DMS114 treated with DMSO at 0.1 percent for 48 hours (cell line): ENCODE data around the gene SLC27A6.

Experiments
- DNase-seq: peaks from one replicate; lab custom pipeline; 2025; ENCODE audit not compliant: unreplicated experiment; lab: John Stamatoyannopoulos, UW

The SLC27A6 gene

DNA sequence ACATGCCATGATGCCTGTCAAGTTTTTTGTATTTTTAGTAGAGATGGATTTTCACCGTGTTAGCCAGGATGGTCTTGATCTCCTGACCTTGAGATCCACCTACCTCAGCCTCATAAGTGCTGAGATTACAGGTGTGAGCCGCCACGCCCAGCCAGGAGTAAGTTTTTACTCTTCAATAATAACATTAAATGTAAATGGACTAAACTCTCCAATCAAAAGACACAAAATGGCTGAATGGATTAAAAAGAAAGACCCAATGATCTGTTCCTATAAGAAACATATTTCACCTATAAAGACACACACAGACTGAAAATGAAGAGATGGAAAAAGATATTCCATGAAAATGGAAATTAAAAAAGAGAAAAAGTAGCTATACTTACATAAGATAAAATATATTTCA lies 92.0 kb downstream of the SLC27A6 start:
- DNase-seq: no peak

DNA sequence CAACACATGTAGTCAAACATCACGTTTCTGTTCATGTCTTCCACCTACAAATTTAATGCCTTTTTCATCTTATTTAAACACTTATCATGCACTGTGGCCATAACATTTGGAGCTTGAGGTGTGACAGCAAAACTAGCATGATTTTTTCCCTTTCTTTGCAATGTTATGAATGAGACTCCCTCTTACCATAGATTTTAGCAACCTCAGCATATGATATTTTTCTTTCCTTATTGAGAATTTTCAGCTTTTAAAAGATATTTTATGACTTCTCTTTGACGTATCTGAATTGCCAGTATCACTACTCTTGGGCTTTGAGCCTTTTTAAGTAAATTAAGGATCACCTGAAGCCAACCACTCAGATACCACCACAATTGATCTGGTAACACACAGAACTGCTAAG lies 96.6 kb downstream of the SLC27A6 start:
- DNase-seq: no peak

DNA sequence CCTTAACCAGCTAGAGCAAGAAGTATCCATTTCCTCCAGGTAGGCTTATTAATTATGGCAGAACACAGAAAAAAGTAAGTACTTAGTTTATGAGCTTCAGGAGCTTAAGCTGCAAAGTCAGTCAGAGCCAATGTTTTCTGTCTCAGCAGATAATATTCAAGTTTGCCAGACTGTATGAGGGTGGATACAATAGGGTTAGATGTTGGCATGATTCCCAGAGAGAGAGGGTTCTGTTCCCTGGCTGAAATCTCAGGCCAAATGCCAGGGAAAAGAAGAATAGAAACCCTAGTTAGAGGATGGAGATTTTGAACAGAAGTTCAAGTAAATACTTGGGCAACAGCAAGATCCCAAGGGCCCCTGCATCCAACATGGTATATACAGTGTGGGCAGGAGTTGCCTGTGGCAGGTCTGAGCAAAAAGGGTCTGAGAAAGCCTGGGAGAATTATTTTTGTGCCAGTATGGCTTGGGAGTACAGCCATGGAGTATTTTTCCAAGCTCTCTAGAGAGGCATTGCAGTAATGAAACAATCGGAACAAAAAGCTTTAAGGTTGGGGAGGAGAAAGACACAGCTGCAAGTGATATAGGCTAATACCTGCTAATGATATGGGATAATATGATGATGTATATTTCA lies 98.3 kb downstream of the SLC27A6 start:
- no peak for DNase-seq

DNA sequence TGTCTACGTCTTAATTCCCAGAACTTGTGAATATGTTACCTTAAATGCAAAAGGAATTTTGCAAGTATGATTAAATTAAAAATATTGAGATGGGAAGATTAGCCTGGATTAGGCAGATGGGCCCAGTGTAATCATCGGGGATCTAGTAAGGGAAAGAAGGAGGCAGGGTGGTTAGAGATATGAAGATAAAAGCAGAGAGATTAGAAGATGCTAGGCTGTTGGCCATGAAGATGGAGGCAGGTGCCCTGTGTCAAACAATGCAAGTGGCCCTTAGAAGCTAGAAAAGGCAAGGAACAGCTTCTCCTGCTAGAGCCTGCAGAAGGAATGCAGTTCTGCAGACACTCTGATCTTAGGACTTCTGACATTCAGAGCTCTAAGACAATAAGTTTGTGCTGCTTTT lies 100.4 kb downstream of the SLC27A6 start:
- no peak for DNase-seq

DNA sequence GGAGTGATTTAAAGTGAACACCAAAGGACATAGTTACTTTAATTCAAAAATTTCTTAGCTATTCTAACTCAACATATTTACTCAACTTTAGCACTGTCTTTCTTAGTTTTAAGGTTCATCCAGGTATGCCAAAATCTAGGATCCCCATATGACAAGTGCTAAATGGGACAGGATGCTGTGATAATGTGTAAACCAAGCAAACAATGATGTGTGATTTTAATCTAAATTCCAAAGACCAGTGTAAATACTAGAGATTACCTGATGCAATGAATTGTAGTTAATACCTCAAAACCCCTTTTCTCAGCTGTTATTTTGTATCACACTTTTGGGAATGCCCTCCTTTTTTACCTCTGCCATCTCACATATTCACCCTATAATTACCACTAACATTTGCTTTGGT lies 102.5 kb downstream of the SLC27A6 start:
- no peak for DNase-seq

DNA sequence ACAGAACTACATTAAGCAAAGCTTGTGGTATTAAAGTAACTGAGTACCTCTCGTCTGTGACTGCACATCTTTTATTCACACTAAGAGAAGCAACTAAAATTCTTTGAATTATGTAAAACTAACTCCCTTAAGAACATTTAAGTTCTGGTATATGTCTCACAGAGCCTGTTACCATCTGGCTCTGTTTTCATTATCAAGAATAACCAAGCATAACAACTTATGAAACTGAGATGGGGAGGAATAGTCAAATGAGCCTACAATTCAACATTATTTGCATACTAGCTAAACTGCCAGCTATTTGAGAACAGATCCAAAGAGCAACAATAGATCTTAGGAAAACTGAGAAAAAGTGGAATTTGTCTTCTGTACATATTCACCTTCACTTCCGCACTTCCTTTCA lies 104.0 kb downstream of the SLC27A6 start:
- DNase-seq: no peak

DNA sequence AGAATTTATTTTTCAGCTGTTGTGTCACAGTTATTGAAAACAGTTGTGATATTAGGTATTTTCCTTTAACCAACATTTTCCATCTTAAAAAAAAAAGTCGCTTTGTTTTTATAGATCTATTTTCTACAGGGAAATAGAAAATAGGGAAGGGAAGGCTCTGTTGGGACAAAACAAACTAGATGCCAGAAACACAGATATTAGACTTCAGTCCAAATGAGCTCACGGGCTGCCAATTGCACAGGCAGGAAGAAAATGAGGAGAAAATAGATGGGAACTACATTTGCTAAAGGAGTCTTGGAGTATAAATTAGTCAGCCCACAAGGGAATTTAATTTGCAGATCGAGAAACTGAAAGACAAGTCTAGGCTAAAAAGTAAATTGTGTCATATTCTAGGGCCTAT lies 107.8 kb downstream of the SLC27A6 start:
- DNase-seq: no peak

DNA sequence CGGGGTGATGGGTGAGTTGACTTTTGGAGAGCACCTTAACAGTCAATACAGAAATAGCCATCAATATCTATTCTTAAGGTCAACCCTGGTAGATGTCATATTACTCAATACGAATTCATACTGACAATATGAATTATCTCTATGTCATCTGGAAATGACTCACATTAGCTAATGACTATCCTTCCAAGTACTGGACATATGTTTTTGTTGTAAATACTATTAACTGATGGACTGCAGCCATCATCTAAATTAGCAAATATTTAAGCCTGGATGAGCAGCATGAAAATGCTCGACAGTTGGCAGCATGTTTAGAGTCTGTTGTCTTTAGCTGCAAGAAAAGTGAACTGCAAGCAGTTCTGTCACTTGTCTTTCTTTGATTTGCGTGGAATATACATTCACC lies 109.6 kb downstream of the SLC27A6 start:
- DNase-seq: no peak

DNA sequence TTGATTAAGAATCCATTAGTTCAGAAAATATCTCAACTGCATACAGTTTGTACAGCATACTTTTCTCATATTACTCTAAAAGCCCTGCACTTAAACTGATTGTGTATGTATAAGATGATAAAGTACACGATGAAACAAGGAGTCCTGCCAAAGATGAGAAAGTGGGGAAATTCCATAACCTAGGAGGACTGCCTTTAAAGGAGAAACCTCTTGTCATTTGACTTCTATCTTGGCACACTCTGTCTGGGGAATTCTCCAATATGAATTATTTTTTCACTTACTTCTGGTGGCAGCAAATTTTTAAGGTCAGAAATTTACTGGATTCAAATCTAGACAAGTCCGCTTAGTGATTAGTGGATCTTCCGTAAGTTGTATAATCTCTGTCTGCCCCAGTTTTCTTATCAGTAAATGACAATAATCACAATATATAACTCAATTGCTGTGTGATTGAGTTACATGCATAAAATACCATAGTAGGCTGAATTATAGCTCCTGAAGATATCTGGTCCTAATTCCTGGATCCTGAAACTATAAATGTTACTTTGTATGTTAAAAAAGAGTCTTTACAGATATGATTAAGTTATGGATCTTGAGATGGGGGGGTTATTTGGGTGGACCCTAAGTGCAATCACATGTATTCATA lies 112.3 kb downstream of the SLC27A6 start:
- no peak for DNase-seq

DNA sequence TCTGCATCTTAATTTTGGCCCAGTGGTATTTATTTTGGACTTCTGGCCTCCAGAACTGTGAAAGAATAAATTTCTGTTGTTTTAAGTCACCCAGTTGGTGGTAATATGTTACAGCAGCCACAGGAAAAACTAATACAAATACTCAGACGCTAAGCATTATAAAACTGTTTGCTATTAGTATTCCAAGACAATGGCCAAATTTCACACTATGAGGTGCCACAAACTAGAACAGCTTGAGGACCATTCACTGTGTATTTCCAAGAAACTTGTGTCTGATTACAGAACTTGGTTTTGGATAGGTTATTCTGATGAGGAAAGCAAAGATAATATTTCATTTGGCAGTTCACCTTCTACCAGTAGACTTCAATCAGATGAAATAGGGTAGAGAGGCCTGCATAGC lies 113.0 kb downstream of the SLC27A6 start:
- DNase-seq: no peak

DNA sequence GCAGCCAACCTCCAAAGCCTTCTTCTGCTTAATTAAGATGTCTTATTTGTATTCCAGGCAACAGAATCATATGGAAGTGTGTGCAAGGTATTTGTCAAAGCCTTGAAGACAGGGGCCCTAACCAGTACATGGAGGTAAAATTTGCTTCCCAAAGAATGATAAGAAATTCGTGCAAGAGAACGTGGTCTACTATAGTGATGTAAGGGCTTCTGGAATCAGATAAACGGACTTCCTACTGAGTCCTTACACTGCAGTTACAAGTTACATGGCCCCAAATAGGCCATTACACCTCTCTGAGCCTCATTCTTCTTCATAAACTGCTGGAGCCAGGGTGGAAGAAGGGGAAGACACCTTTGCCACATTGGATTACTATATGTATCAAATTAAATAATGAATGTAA lies 113.4 kb downstream of the SLC27A6 start:
- DNase-seq: no peak

DNA sequence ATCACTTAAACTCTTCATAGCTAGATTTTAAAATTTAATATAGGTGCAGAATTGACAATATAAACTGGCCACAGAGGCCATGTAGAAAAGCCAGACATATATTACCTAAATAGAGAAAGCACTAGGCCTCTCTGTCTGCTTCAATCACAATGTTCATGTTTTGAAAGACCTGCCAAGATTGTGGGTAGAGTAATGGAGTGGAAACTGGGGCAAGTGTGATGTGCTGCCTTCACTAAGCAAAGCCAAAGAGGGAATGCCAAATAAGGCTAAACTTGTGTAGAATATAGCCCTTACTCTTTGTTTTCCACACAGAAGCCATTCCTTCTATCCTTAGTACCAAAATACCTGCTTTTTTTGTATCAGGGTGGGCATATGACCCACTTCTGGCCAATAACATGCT lies 114.2 kb downstream of the SLC27A6 start:
- no peak for DNase-seq

DNA sequence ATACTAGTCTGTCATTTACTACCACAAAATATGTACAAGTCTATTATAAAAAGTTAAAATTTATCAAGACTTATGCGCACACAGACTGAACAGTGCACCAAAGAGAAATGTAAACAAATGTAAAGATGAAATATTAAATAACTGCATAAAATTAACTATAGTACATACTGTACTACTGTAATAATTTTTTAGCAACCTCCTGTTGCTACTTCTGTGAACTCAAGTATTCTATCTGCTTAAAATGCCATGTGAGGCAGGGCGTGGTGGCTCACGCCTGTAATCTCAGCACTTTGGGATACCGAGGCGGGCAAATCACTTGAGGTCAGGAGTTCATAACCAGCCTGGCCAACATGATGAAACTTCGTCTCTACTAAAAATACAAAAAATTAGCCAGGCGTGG lies 115.5 kb downstream of the SLC27A6 start:
- no peak for DNase-seq

DNA sequence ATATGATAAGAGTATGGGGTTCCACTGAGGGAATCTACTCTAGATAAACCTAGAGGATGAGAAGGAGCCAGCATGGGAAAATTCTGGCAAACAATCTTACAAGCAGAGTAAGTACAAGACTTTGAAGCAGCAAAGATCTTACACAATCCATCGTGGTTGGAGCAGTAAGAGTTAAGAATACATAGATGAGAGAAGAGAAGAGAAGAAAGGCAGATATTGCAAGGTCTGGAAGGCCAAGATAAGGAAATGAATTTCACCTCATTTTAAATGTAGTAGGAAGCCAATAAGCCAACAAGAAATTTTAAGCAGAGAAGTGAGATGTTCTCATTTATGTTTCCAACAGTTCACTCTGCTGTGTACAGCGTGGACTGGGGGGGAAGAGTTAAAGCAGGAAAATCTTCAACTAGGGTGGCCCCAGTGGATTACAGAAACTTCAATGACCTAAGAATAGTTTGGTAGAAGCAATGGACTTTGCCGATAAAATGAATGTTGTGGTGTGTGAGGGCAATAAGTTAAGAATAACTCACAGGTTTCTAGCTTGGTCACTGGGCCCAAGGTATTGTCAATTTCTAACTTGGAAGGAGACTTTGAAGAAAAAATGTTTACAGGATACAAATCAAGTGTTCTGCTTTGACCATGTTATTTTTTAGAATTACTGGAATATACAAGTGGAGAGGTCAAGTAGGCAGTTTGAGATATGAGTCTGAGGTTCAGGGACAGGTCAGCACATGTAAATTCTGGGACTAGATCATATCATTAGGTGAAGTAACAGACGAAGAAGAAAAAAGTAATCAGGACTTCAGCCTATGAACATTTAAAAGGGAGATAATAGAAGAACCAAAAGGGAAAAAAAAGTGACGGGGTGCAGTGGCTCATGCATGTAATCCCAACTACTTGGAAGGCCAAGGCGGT lies 117.2 kb downstream of the SLC27A6 start:
- no peak for DNase-seq
